HepG2 (cell line): ENCODE measurements around the gene ZNF106. TPM values are rescaled to one million over a fixed set of nuclear protein-coding genes. Genes with fewer than 3 reads are reported as not detected.

Source experiments
- ARHGAP35 ChIP-seq: sonication (generic); formaldehyde crosslinking; IDR thresholded peaks from 2 replicates; pipeline ENCODE4 v1.9.0; 2022; ENCODE audit warnings: mild to moderate bottlenecking, inconsistent platforms, moderate library complexity, missing genetic modification reagents, borderline replicate concordance
- ATRX ChIP-seq: sonication (generic); formaldehyde crosslinking; IDR thresholded peaks from 2 replicates; pipeline ENCODE4 v1.4.0; 2020; ENCODE audit warnings: missing genetic modification reagents, borderline replicate concordance
- CREM ChIP-seq, 2 experiments: sonication (generic) in 1 of 2; formaldehyde crosslinking in 1 of 2; IDR thresholded peaks; 2 replicates each; pipeline versions ENCODE4 v1.4.0 to v1.6.1; 2016 to 2020; ENCODE audit warnings: antibody characterized with exemption in 1 of 2, mild to moderate bottlenecking in 1 of 2, missing genetic modification reagents in 1 of 2
- ETV5 ChIP-seq: IDR thresholded peaks from 2 replicates; pipeline ENCODE4 v1.6.1; 2018; ENCODE audit warnings: missing biosample characterization, missing genetic modification reagents, inconsistent platforms, borderline replicate concordance
- EZH2 ChIP-seq: conservative IDR thresholded peaks from 2 replicates; pipeline ENCODE4 v1.6.1; 2012; ENCODE audit warnings: mild to moderate bottlenecking, low read depth, low read length, moderate library complexity
- MEIS1 ChIP-seq: sonication (generic); formaldehyde crosslinking; IDR thresholded peaks from 2 replicates; pipeline ENCODE4 v1.9.0; 2021; ENCODE audit warnings: mild to moderate bottlenecking, missing genetic modification reagents, moderate library complexity, borderline replicate concordance
- NKX3-1 ChIP-seq: sonication (generic); formaldehyde crosslinking; IDR thresholded peaks from 2 replicates; pipeline ENCODE4 v1.5.0; 2020; ENCODE audit warnings: missing genetic modification reagents
- POLR2A ChIP-seq, 2 experiments: IDR thresholded peaks; 2 replicates each; pipeline ENCODE4 v1.6.1; 2011; ENCODE audit warnings: low read depth in 2 of 2, low read length in 2 of 2, mild to moderate bottlenecking in 1 of 2, moderate library complexity in 1 of 2; ENCODE audit not compliant: insufficient read depth in 1 of 2
- RFX5 ChIP-seq: IDR thresholded peaks from 2 replicates; pipeline ENCODE4 v1.6.1; 2011; ENCODE audit warnings: low read depth, low read length, improper control_type of control experiment
- RXRB ChIP-seq: IDR thresholded peaks from 2 replicates; pipeline ENCODE4 v1.6.1; 2016; ENCODE audit warnings: borderline replicate concordance, missing genetic modification reagents, missing compliant biosample characterization
- SAFB2 ChIP-seq: sonication (generic); formaldehyde crosslinking; IDR thresholded peaks from 2 replicates; pipeline ENCODE4 v1.5.1; 2020; ENCODE audit warnings: missing genetic modification reagents, low read depth, mild to moderate bottlenecking, borderline replicate concordance
- SALL1 ChIP-seq: sonication (generic); formaldehyde crosslinking; IDR thresholded peaks from 2 replicates; pipeline ENCODE4 v1.8.0; 2022; ENCODE audit warnings: mild to moderate bottlenecking, missing genetic modification reagents
- SOX6 ChIP-seq, 2 experiments: fragments of 450-650 bp in 1 of 2; sonication (generic) in 1 of 2; formaldehyde crosslinking in 1 of 2; IDR thresholded peaks; 2 replicates each; pipeline versions ENCODE4 v1.4.0 to v1.6.1; 2017 to 2020; ENCODE audit warnings: antibody characterized with exemption in 1 of 2, mild to moderate bottlenecking in 1 of 2, missing genetic modification reagents in 1 of 2
- ZNF12 ChIP-seq: sonication (generic); formaldehyde crosslinking; IDR thresholded peaks from 2 replicates; pipeline ENCODE4 v1.5.0; 2020; ENCODE audit warnings: missing genetic modification reagents
- ZNF205 ChIP-seq: IDR thresholded peaks from 2 replicates; pipeline ENCODE4 v1.6.1; 2018; ENCODE audit warnings: missing biosample characterization, missing genetic modification reagents
- ZNF451 ChIP-seq: sonication (generic); formaldehyde crosslinking; IDR thresholded peaks from 2 replicates; pipeline ENCODE4 v1.5.0; 2020; ENCODE audit warnings: mild to moderate bottlenecking, missing genetic modification reagents
- ZNF781 ChIP-seq: sonication (generic); formaldehyde crosslinking; IDR thresholded peaks from 2 replicates; pipeline ENCODE4 v1.5.1; 2020; ENCODE audit warnings: borderline replicate concordance, mild to moderate bottlenecking, missing genetic modification reagents; ENCODE audit errors: not compliant biosample characterization
- ZNF790 ChIP-seq: sonication (generic); formaldehyde crosslinking; IDR thresholded peaks from 2 replicates; pipeline ENCODE4 v1.8.0; 2022; ENCODE audit warnings: missing genetic modification reagents, mild to moderate bottlenecking, borderline replicate concordance
- polyA plus RNA-seq, 8 experiments: library from polyadenylated mRNA; depleted of rRNA in 3 of 8; stranded (reverse) in 7 of 8; unstranded in 1 of 8; fragments of >200 nt; fragmentation: Illumina TruSeq in 4 of 8; extraction: Trizol in 4 of 8; gene quantifications; 2 replicates each; pipeline versions ENCODE4 v1.2.1 to v1.2.3, GENCODE V29; 2011 to 2016; ENCODE audit warnings: low read depth in 4 of 8, missing spikeins in 1 of 8, mixed read lengths in 1 of 8; ENCODE audit not compliant: insufficient read depth in 1 of 8
- total RNA-seq, 5 experiments: library from RNA; depleted of rRNA; stranded (reverse); fragments of >200 nt; fragmentation: Illumina TruSeq; extraction: Trizol; gene quantifications; 2 replicates each; pipeline ENCODE4 v1.2.3, GENCODE V29; 2016; ENCODE audit warnings: low read depth in 1 of 5
- TF ChIP-seq, protein P1 (sequence below): sonication (generic); formaldehyde crosslinking; IDR thresholded peaks from 2 replicates; pipeline ENCODE4 v1.5.1; 2020; ENCODE audit warnings: mild to moderate bottlenecking, missing genetic modification reagents
- TF ChIP-seq, protein P2 (sequence below): sonication (generic); formaldehyde crosslinking; IDR thresholded peaks from 2 replicates; pipeline ENCODE4 v1.4.0; 2020; ENCODE audit warnings: missing genetic modification reagents, borderline replicate concordance
- TF ChIP-seq, protein P3 (sequence below): sonication (generic); formaldehyde crosslinking; IDR thresholded peaks from 2 replicates; pipeline ENCODE4 v1.5.1; 2020; ENCODE audit warnings: missing genetic modification reagents, mild to moderate bottlenecking, borderline replicate concordance

Gene ZNF106
- total and polyA plus RNA-seq, 2 of the 13 experiments (the other 11 are each of a cell fraction or from before 2014, with no cell fraction given): 12.5 to 35.1 TPM

DNA sequence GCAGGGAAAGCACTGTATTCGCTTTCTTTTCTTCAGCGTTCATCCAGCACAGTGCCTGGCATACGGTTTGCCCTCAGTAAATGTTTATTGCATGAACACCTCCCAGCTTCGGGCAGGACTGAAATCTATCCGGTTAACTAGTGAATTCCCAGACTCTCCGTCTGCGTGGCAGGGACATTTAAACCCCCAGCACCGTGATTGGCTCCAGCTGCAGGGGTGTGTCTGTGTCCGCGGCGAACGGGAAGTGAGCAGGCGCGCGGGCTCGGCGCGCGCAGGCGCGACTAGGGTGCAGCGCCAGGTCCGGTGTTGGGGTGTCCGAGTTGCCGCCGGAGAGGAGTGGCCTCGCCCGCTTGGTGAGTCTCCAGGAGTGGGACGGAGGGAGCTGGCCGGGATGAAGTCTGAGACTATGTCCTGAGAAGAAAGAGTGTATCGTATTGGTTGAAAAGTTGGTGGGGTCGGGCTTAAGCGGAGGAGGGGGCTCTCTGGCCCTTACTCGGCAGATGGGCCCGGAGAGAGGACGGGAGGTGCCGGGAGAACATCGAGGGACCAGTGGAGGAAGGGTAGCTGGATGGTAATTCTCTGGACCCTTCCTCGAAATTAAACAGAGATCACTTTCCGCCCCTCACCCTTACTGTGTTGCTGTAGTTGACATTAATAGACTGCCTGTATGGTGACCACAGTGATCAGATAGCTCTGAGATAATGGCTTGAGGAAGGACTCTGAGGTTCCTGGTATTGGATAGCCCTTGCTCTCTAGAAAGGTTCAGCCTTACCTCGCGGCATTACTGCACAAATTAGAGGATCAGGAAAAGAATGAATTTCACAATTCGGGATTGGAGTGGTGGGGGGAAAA, 4.6 kb upstream of the ZNF106 start, which contains the start of gene SNAP23 (continued):
- TF ChIP-seq, protein P1, sequence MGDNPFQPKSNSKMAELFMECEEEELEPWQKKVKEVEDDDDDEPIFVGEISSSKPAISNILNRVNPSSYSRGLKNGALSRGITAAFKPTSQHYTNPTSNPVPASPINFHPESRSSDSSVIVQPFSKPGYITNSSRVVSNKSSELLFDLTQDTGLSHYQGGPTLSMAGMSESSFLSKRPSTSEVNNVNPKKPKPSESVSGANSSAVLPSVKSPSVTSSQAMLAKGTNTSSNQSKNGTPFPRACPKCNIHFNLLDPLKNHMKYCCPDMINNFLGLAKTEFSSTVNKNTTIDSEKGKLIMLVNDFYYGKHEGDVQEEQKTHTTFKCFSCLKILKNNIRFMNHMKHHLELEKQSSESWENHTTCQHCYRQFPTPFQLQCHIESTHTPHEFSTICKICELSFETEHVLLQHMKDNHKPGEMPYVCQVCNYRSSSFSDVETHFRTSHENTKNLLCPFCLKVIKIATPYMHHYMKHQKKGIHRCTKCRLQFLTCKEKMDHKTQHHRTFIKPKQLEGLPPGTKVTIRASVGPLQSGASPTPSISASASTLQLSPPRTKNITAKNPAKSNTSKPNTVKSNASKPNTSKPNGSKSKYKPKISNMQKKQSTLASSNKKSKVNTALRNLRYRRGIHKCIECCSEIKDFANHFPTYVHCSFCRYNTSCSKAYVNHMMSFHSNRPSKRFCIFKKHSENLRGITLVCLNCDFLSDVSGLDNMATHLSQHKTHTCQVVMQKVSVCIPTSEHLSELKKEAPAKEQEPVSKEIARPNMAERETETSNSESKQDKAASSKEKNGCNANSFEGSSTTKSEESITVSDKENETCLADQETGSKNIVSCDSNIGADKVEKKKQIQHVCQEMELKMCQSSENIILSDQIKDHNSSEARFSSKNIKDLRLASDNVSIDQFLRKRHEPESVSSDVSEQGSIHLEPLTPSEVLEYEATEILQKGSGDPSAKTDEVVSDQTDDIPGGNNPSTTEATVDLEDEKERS (CRISPR knock-in tag): 0 out of 2 replicates have a peak, but pooled peaks have one; percentile 46
- TF ChIP-seq EZH2: no peak
- TF ChIP-seq ZNF781 (CRISPR knock-in tag): peak; percentile 81
- TF ChIP-seq RFX5: 0 out of 2 replicates have a peak, but pooled peaks have one; percentile 9
- no peak for TF ChIP-seq ZNF790 (CRISPR knock-in tag)
- peak; percentile 39; the same call in 1 of the 2 replicates for TF ChIP-seq ZNF205 (CRISPR knock-in tag)
- TF ChIP-seq, protein P2, sequence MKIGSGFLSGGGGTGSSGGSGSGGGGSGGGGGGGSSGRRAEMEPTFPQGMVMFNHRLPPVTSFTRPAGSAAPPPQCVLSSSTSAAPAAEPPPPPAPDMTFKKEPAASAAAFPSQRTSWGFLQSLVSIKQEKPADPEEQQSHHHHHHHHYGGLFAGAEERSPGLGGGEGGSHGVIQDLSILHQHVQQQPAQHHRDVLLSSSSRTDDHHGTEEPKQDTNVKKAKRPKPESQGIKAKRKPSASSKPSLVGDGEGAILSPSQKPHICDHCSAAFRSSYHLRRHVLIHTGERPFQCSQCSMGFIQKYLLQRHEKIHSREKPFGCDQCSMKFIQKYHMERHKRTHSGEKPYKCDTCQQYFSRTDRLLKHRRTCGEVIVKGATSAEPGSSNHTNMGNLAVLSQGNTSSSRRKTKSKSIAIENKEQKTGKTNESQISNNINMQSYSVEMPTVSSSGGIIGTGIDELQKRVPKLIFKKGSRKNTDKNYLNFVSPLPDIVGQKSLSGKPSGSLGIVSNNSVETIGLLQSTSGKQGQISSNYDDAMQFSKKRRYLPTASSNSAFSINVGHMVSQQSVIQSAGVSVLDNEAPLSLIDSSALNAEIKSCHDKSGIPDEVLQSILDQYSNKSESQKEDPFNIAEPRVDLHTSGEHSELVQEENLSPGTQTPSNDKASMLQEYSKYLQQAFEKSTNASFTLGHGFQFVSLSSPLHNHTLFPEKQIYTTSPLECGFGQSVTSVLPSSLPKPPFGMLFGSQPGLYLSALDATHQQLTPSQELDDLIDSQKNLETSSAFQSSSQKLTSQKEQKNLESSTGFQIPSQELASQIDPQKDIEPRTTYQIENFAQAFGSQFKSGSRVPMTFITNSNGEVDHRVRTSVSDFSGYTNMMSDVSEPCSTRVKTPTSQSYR (CRISPR knock-in tag): peak; percentile 44; the same call in 1 of the 2 replicates
- TF ChIP-seq, protein P3, sequence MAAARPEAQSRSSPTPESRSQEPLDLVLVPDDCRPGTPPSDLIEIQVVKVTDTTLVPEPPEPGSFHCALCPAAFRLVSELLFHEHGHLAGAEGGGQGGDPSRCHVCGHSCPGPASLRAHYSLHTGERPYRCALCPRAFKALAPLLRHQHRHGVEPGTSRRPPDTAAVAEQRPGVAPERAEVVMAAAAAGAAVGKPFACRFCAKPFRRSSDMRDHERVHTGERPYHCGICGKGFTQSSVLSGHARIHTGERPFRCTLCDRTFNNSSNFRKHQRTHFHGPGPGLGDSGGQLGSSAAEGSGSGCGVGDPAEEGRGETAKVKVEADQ (CRISPR knock-in tag): no peak; the same call in 1 of the 2 replicates
- no peak for TF ChIP-seq NKX3-1 (CRISPR knock-in tag)
- TF ChIP-seq SAFB2: no peak
- peak; percentile 41; the same call in 1 of the 2 replicates for TF ChIP-seq ETV5 (CRISPR knock-in tag)
- TF ChIP-seq SALL1 (CRISPR knock-in tag): peak; percentile 71
- TF ChIP-seq POLR2A (IDR thresholded peaks at IDR 0.05; ENCODE audit: insufficient read depth in 1 of 2, low read depth in 2 of 2, low read length in 2 of 2): peak; percentile 74 to 88
- 0 out of 2 replicates have a peak, but pooled peaks have one; percentile 32 for TF ChIP-seq ZNF451
- no peak for TF ChIP-seq ZNF12
- no peak for TF ChIP-seq ARHGAP35 (CRISPR knock-in tag)
- TF ChIP-seq RXRB (CRISPR knock-in tag): peak; percentile 34; the same call in 1 of the 2 replicates
- no peak for TF ChIP-seq SOX6 (IDR thresholded peaks at IDR 0.05)
- 0 out of 2 replicates have a peak, but pooled peaks have one; percentile 19 for TF ChIP-seq SOX6 (CRISPR knock-in tag; IDR thresholded peaks at IDR 0.05)
- TF ChIP-seq MEIS1 (CRISPR knock-in tag): peak; percentile 66; the same call in 1 of the 2 replicates
- no peak for TF ChIP-seq ATRX
- peak; percentile 39; the same call in 1 of the 2 replicates for TF ChIP-seq CREM (IDR thresholded peaks at IDR 0.05)
- no peak for TF ChIP-seq CREM (CRISPR knock-in tag; IDR thresholded peaks at IDR 0.05)
